8988T (cell line): ENCODE data around the gene SCGB1C2.
"Not testable (repeated sequence)": the region's sequence is repeated elsewhere in the genome, so short reads cannot be mapped to it uniquely, and the experiment has no call there.

Experiments
- DNase-seq: peaks from one replicate; pipeline ENCODE4 v3.0.0; 2011

The SCGB1C2 gene

DNA sequence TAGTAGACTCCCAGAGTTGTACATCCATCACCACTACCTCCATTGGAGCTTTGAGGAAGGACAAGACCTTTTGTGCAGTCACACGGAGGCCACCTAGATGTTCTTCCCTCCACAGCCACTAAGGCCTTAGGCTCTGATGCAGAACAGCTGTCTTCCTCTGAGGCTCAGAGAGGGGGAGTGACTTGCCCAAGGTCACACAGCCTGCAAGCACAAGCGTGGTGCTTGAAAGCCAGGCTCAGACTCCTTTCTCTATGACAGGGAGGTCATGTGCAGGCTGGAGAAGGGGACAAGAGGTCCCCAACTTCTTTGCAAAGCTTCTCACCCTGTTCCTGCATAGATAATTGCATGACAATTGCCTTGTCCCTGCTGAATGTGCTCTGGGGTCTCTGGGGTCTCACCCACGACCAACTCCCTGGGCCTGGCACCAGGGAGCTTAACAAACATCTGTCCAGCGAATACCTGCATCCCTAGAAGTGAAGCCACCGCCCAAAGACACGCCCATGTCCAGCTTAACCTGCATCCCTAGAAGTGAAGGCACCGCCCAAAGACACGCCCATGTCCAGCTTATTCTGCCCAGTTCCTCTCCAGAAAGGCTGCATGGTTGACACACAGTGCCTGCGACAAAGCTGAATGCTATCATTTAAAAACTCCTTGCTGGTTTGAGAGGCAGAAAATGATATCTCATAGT, 12.7 kb downstream of the SCGB1C2 start:
- no peak for DNase-seq

DNA sequence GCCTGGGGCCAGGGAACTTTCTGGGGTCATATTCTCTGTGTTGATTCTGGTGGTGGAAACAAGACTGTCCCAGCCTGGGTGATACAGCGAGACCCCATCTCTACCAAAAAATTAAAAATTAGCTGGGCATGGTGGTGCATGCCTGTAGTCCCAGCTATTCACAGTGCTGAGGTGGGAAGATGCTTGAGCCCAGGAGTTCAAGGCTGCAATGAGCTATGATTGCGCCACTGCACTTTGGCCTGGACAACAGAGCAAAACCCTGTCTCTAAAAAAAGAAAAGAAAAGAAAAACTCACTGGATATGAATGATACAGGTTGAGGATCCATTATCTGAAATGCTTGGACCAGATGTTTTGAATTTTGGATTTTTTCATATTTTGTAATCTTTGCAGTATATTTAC, 13.6 kb downstream of the SCGB1C2 start:
- no peak for DNase-seq

DNA sequence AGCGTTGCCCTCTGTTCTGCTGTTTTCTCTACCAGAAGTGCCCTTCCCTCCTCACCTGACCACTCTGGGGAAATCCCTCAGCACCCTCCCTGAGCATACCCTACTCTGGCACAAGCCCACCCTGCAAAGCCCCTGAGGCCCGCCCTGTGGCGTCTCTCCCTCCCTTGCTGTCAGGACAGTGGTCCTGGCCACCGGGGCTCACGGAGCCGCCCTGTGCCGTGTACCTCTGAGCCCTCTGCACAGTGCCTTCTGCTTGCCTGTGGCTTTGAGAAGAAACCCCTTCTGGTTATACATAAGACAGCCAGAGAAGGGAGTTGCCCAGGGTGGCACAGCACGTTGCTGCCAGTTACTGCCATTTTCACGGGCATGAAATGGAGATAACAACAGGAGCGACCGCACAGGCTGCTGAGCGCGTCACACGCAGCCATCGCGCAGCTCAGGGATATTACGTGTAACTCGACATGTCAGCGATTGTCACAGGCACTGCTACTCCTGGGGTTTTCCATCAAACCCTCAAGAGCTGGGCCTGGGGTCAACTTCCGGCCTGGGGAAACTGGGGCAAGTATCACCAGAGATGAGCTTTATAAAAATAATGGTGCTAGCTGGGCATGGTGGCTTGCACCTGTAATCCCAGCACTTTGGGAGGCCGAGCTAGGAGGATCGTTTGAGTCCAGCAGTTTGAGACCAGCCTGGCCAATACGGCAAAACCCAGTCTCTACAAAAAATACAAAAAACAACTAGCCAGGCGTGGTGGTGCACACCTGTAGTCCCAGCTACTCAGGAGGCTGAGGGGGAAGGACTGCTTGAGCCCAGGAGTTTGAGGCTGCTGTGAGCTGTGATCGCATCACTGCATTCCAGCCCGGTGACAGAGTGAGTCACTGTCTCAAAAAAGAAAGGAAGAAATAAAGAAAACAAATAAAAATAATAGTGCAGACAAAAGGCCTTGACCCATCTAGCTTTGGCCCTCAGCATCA, 14.8 kb downstream of the SCGB1C2 start:
- DNase-seq, result no peak

DNA sequence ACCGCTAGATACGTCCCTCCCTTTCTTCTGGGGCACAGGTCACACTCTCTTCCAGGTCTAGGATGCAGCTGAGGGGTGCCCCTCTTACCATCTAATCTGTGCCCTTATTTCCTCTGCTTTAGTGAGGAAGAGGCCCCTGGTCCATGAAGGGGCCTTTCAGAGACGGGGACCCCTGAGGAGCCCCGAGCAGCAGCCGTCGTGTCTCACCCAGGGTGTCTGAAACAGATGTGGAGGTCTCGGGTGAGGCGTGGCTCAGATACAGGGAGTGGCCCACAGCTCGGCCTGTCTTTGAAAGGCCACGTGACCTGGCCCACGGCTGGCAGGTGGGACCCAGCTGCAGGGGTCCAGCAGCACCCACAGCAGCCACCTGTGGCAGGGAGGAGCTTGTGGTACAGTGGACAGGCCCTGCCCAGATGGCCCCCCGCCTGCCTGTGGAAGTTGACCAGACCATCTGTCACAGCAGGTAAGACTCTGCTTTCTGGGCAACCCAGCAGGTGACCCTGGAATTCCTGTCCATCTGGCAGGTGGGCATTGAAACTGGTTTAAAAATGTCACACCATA, 15.6 kb downstream of the SCGB1C2 start:
- no peak for DNase-seq

DNA sequence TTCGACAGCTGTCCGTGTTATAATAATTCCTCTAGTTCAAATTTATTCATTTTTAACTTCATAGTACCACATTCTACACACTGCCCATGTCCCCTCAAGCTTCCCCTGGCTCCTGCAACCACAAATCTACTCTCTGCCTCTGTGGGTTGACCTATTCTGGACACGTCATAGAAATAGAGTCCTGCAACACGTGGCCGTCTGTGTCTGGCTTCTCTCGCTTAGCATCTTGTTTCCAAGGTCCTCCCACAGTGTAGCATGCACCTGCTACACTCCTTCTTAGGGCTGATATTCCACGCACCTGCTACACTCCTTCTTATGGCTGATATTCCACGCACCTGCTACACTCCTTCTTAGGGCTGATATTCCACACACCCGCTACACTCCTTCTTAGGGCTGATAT, 16.5 kb downstream of the SCGB1C2 start:
- no peak for DNase-seq

DNA sequence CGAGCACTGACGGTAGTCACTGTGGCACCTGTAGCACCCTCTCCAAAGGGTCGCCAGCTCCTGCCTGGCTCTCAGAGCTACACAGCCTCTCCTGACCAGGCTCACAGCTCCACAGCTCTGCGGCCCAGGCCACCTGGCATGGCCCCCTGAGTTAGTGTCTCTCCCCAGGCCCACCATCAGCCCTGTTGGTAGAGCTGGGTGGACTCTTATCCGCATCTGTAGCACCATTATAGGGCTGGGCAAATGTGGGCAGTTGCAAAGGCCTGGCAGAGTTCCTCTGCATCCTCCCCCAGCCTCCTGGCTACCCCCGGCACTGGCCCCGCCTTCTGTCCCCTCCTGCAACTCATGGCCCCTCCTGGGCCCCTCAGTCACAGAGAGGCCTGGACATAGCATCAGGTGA, 18.2 kb downstream of the SCGB1C2 start:
- DNase-seq, result no peak

DNA sequence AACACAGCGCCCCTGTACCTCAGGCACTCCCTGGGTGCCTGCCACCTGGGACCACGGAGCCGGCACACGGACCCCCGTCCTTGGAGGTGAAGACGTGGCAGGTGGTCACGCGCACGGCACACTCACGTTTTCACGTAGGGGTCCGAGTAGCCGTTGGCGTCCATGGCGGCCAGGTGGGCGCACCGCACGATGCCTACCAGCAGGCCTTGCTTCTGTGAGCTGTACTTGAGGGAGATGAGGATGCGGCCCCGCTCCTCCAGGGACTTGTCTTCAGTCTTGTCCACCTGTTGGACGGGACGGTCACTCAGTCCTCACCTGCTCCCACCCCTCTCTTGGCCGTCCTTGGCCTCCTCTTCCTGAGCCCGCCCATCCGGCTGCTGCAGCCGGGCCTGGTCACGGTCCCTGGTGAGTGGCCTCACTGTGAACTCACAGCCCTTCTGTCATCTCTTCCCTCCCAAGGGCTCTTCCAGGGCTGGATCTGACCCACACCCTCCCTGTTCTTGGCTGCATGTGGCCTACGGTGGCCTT, 18.8 kb downstream of the SCGB1C2 start:
- no peak for DNase-seq

DNA sequence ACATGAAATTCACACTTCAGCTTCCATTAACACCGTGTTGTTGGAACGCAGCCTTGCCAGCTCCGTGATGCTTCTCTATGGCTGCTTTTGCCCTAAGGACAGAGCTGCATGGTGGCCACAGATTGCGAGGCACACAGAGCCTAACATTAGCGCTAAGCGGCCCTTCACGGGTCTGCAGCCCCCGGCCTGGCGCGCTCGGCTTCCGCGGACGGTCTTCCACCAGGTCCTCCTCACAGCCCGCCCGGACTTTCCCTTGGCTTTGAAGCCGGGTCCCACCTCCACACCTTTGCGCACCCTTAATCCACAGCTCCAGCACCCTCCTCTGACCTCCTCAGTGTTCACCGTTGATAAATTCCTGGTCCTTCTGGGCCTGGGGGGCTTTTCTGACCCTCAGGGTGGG, 19.6 kb downstream of the SCGB1C2 start:
- DNase-seq, result no peak

DNA sequence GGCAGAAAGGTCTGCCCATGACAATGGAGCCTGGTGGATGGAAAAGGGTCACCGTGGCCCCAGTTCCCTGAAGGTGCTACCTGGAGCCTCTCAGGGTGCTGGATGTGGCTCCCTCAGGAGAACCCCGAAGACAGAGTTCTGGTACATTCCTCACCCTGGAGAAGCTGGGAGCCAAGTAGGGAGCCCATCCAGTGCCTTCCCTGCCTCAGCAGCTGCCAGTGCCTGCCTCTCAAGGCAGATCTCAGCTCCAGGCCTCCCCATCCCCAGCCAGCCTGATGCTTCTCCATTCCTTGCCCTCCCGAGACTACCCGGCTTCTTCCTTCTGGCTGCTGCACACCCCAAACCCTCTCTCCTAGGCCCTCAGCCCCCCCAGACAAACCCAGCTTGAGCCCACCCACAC, 20.5 kb downstream of the SCGB1C2 start:
- no peak for DNase-seq

DNA sequence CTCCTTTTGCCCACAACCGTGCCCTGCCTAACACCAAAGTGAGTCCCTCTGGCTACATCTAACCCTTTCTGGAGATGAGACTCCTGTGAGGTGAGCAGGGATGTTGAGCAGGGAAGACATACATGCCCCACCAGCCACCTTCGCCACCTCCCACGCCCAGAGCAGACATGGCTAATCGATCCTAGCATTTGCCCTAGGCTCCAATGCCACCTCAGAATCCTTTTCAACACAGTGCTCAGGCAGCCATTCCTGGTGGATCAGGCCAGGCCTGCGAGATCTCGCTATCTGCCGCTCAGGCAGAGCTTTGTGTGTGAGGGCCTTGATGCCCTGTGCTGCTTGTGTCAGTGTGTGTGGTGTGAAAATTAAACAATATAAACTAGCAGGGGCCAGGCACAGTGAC, 21.0 kb downstream of the SCGB1C2 start:
- no peak for DNase-seq

DNA sequence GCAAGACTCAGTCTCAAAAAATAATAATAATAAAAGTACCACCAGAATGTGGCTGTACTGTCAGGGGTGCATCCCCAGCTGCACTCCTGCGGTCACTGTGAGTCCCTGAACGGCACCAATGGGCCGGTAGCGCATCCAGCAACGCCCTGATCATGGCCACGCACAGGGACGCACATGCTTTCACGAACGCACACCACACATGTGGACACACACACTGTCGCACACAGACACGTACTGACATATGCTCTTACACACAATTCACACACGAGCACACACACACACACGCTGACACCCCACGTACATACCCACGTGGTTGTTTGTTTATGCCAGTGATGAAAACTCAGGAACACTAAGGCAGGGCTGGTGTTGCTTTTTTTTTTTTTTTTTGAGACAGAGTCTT, 22.2 kb downstream of the SCGB1C2 start:
- no peak for DNase-seq

DNA sequence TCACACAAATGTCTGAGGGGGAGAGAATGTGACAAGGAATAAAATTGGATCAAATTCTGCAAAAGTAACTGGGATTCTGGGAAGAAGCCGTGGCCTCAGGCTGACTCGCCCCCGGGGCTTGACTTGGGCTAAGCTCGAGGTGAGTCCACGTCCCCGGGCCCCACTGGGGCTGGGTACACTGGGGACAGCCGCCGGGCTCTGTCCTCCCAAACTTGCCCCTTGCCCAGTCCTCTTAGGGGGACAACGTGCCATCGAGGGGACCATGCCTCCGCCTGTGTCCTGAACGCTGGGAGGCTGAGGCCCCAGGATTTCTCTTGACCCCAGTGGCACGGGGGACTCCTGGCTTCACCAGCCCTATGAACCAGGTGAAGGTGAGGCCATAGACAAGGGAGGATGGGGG, 23.0 kb downstream of the SCGB1C2 start:
- no peak for DNase-seq

DNA sequence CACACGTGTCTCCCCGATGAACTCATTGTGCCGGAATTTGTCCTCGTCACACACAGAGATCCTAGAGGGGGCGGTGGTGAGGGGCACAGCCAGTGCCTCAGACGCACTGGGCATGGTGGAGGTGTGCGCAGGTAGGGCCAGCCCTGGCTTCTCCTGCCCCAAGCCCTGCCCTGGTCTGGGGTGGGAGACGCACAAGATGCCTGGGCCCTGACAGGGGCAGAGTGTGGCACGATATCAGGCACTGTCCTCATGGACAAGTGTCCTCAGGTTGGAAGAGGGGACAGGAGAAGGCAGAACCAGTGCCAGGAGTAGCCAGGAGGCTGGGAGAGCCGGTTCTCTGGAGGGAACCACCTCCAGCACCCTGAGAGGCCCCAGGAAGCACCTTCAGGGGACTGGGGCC, 24.1 kb downstream of the SCGB1C2 start:
- no peak for DNase-seq

DNA sequence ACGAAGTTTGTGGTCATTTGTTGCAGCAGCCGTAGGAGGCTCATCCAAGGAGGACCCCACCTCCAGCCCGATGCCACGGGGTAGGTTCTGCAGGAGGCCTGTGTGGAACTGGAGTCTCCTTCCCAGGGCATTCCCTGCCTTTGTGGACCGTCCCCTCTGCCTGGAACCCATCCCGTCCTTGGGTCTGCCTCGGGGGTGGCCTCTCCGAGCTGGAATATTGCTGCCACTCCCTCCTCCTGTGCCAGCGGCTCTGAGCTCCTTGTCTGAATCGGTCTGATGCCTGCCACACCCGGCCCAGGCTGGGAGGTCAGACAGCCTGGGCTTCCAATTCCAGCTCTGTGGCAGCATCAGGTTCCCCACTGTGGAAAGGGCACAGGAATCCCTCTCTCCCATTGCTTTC, 25.3 kb downstream of the SCGB1C2 start:
- no peak for DNase-seq

DNA sequence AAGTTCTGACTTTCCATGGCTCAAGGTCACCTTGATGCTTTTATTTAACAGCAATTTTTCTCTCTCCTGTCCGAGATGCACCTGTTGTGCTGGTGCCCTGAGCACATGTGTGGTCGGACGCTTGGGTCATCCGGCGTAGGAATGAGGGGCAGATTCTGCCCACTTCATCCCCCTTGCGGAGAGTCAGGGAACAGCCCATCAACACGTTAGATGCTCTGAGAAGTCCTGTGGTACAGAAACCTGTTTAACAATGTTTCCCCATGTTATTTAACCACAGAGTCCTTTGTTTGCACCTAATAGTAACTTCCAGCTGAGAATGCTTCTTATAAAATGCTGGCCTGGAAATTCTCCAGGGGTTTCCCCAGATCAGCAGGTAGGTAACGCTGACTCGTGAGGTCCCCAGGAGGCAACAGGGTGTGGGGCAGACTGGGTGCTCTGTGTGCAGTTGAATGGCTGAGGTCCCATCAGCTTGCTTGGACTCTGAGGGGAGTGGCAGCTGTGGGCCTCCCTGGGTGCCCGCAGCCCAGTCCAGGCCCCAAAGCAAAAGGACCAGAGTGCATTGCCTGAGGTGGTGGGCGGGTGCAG, 26.2 kb downstream of the SCGB1C2 start:
- DNase-seq, result no peak

DNA sequence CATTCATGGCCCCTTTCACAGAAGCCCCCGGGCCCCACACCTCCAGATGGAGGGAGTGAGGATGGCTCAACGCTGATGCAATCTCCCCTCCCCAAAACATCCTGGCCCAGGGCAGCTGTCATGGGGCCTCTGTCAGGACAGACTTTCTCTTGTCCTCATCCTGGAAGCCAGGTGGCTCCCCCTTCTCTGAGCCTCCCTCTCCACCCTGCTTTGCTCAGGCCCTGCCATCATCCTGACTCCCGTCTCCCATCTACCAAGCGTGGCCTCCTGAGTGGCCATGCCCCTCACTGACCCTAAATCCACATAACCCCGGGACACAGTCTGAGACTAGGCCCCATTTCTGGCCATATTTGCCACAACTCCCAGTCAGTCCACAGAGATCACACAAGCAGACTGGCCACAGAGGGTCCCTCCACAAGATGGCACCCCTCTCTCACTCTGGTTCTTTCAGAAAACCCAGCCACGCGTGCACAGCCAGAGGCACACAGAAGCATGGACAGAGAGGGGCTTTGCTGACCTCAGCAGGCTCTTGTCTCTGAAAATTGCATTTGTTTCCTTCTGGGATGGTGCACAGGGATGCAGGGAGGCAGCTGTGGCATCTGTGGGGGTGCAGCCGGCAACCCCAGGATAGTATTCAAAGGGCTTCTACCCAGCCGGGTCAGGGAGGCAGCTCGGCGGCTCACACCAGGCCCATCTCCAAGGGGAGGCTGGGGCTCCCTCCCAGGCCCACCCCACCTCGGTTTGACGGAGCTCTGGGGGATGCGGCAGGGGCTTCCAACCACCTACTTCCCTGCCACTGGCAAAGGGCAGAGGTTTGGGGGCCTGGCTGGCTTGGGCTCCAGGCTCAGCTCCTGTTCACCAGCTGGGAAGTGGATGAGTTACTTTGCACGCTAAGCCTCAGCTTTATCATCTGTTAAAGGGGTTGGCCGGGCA, 27.2 kb downstream of the SCGB1C2 start:
- peak; percentile 66 for DNase-seq

DNA sequence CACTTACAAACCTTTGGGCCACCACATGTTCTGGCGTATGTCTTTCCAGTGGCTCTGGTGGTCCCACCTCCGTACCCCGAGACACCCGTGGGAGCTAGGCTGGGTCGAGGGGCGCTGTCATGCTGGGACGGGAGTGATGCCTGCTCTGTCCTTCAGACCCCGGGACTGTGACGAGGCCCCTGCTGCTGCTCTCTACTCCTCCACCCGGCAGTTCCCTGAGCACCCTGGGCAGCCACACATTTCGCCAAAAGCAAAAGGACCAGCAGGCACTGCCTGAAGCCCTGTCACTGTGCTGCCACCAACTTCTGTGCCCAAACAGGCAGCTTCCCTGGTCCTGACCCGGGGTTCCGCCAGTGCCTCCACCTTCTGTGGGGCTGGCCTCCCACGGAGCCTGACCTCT, 28.6 kb downstream of the SCGB1C2 start:
- DNase-seq, result no peak

DNA sequence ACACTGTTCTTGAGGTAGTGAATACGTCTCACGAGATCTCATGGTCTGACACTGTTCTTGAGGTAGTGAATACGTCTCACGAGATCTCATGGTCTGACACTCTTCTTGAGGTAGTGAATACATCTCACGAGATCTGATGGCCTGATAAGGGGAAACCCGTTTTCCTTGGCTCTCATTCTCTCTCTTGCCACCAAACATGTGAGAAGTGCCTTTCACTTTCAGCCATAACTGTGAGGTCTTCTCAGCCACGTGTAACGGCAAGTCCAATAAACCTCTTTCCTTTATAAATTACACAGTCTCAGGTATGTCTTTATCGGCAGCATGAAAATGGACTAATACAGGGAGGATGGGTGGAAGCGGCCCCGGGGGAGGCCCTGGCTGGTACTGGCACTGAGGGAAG, 31.2 kb downstream of the SCGB1C2 start:
- DNase-seq, result not testable (repeated sequence)

DNA sequence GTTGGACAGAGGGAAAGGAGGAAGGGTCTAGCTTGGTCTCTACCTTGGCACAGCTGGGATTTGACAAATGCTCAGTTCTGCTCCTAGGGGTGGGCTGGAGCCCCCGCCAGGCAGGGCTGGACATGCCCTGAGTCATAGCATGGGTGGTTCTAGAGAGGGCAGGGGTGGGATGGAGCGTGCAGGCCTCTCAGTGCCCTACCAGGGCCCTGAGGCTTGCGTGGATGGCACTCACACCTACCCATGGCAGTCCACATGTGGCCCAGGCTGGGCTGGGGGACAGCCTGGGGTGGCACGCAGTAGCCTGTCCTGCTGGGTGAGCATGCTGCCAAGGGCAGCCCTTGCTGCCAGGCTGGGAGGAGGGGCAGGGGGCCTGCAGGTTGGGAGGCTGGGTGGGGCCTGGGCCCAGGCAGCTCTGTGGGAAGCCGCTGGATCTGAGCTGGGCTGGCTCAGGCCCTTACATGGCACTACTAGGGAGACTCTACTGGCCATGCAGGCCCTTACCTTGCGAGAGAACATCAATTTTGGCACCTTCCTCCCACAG, 32.8 kb downstream of the SCGB1C2 start:
- no peak for DNase-seq

DNA sequence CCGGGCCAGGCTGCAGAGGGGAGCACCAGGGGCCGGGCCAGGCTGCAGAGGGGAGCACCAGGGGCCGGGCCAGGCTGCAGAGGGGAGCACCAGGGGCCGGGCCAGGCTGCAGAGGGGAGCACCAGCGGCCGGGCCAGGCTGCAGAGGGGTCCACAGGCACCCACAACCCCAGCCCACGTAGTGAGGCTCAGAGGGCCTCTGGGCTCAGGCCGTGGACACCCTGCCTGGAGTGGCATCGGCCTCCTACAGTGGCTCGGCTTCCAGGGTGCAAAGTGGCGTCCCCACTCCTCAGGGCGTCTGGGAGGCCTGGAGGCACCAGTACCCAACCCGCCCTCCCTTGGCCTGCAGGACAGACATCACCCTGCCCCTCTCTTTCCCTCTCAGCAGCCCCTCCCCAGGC, 34.5 kb downstream of the SCGB1C2 start:
- no peak for DNase-seq

DNA sequence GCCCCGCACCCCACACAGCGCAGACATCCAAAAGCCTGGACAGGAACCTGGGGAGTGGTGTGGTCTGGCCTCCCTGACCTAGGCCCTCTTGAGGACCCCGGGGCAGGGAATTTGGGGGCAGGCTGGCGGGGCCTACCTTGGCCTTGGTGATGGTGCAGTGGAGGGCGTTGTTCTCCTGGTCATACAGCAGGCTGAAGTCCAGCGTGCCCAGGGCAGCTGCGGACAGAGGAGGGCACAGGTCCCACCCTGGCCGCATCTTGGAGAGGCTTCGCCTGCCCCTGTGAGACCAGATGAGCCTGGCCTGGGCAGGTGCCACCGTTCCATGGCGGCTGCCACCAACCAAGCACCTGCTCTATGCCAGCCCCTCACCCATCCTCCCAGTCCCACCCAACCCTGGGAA, 35.0 kb downstream of the SCGB1C2 start:
- DNase-seq, result no peak
